ENCODE results near the gene CDC73.
"Not testable (repeated sequence)": the region's sequence is repeated elsewhere in the genome, so short reads cannot be mapped to it uniquely, and the experiment has no call there.

Gene CDC73

DNA sequence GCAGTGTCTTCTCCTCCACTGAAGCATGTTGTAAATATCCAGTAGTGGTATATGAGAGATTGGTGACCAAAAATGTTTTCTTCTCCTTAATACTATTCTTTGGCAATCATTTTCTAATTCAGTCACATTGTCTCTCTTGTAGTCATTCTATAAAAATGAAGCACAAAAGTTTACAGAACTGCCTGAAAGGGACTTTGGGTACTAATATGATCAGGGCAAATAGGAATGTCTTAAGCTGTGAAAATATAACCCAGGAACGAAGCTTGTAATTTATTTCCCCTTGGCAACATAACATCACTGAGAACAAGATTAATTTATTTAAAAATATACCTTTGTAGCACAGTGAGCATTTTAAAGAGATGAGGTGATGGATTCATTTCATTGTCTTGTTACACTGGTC lies 59.7 kb downstream of the CDC73 start:
- no peak for DNase-seq (ENCODE audit: low read depth)

- no peak for DNase-seq (ENCODE audit: low read depth)
Observed at GRCh38 chr1:193181985-193182384, 60.2 kb downstream of the CDC73 start.

- DNase-seq (ENCODE audit: low read depth) = peak; percentile 18
Observed at GRCh38 chr1:193183019-193183627, 61.3 kb downstream of the CDC73 start.

GRCh38 chr1:193184776-193185175 lies 62.9 kb downstream of the CDC73 start:
- DNase-seq (ENCODE audit: low read depth) = no peak

- DNase-seq (ENCODE audit: low read depth) = no peak
Observed at GRCh38 chr1:193185211-193185610, 63.4 kb downstream of the CDC73 start.

DNA sequence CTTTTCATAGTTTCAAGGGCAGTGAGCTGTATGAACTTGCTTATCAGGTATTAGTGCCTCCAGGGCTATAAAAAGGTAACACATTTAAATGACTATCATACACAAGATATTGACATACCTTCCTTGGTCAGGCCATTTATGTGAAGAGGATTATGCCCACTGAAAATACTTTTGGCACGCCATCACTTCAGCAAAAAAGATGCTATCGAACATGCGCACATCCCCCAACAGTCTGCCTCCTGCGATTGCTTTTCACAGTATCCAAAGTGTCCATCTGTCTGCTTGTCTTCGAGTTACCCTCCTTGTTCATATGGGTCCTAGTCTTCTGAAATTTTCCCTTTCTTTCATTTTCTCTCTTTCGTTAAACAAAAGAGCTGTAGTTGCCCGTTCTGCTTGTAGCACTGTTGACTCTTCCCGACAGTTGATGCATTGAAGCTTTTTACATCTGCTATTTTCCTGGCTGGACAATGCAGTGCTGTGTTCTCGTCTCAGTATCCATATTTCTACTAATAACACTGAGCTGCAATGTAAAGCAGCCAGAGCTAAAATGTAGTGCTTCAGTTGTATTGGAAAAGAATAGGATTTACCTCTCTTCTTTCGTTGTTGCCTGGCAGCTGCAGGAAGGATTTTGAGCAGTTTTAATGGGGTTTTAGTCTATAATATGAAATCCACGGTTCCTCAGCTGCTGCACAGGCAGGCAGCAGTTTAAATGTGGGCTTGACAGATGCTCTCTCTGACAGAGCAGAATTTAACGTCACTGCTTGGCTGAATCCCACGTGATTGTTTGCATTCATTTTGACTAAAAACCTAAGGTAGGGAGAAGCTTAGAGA lies 64.3 kb downstream of the CDC73 start, which contains the start of gene B3GALT2:
Gene B3GALT2 (minus strand): TSS at position 713 of the 831 bp plus-strand sequence. CDS start 5,051 bp downstream, outside the sequence.
- no peak for DNase-seq (ENCODE audit: low read depth)

GRCh38 chr1:193187114-193187513 lies 65.3 kb downstream of the CDC73 start:
- no peak for DNase-seq (ENCODE audit: low read depth)

DNA sequence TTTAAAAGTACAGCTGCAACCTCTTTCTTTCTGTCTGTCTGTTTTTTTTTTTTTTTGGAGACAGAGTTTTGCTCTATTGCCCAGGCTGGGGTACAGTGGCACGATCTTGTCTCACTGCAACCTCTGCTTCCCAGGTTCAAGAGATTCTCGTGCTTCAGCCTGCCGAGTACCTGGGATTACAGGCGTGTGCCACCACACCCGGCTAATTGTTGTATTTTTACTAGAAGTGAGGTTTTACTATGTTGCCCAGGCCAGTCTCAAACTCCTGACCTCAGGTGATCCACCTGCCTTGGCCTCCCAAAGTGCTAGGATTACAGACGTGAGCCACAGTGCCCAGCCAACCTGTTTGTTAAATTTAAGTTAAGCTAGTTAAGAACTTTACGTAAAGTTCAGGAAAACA lies 67.1 kb downstream of the CDC73 start:
- not testable (repeated sequence) for DNase-seq (ENCODE audit: low read depth)

GRCh38 chr1:193189442-193190095 lies 67.7 kb downstream of the CDC73 start:
- no peak for DNase-seq (ENCODE audit: low read depth)

GRCh38 chr1:193190096-193190744 lies 68.4 kb downstream of the CDC73 start:
- DNase-seq (ENCODE audit: low read depth) = no peak

DNA sequence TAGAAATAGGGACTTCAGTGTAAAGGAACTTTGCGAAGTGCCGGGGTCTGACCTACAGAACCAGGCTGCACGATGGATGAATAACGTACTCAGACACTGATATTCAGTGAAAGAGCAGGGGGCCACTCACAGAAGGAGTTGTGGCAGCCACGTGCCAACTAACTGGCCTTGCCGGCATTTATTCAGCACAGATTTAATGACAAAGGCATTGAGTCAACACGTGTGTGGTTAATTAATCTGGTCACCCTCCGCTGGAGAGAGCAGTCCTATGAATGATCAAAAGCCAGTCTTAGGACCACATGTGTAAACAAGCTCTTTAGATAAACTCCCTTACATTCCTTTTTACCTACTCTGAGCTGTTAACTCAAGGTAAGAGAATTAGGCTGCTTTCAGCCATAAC lies 70.8 kb downstream of the CDC73 start:
- no peak for DNase-seq (ENCODE audit: low read depth)

- no peak for DNase-seq (ENCODE audit: low read depth)
Observed at GRCh38 chr1:193199940-193200339, 78.1 kb downstream of the CDC73 start.

DNA sequence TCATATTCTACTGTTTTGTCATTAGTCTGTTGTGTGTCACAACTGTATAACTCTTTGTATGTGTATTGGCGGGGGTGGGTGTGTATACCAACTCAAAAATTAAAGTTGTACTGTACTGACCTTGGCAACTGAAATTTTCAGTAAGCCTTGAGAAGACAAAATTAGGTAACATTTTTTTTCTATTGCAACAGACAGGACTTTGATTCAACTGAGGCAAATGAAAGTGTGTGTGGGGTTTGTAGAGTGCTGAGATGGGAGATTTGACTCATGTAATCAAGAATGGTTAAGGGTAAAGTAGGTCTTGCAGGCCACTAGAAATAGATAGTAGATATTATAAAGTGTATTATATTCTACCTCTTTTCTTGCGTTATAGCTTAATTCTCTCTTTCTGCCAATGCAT lies 79.2 kb downstream of the CDC73 start:
- no peak for DNase-seq (ENCODE audit: low read depth)

DNA sequence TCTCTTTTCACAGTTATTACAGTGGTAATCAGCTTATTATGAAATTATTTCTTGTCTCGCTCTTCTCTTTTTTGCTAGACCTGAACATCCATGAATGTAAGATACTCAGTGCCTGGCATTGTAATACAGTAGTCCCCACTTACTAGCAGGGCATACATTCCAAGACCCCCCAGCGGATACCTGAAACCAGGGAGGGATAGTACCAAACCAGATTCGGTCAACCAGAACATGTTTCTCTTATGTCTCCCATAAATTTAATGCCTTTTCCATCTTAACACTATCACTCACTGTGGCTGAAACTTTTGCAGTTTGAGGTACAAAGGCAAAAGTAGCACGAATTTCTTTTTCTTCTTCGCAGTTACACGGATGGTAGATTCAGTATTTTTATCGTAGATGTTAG lies 89.2 kb downstream of the CDC73 start:
- DNase-seq (ENCODE audit: low read depth) = no peak

DNA sequence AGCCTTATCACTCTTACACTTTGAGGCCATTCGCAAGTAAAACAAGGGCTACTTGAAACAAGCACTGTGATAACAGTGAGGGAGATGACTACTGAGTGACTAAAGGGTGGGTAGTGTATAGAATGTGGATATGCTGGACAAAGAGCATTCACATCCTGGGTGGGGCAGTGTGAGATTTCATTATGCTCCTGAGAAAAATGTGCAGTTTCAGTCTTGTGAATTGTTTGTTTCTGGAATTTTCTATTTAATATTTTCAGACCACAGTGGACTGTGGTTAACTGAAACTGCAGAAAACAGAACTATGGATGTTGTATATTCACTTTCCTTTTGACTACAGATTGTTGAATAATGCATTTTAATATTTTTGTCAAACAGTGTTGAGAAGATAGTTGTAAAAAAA lies 89.7 kb downstream of the CDC73 start:
- no peak for DNase-seq (ENCODE audit: low read depth)

- DNase-seq (ENCODE audit: low read depth) = no peak
Observed at GRCh38 chr1:193212637-193213036, 90.8 kb downstream of the CDC73 start.

GRCh38 chr1:193213998-193214397 lies 92.2 kb downstream of the CDC73 start:
- no peak for DNase-seq (ENCODE audit: low read depth)

DNA sequence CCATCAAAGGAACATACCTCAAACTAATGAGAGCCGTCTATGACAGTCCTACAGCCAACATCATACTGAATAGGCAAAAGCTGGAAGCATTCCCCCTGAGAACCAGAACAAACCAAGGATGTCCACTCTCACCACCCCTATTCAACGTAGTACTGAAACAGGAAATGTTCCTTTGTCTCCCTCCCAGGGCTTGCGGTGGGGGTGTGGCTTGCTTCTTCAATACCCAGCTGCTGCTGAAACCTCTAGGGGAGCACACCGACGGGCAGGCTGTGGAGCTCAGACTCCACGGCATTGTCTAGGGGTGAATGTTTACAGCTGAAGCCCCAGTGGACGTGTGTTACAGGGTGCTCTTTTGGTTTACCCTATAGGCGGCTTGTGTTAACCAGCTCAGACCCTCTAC lies 95.1 kb downstream of the CDC73 start:
- DNase-seq (ENCODE audit: low read depth) = no peak

DNA sequence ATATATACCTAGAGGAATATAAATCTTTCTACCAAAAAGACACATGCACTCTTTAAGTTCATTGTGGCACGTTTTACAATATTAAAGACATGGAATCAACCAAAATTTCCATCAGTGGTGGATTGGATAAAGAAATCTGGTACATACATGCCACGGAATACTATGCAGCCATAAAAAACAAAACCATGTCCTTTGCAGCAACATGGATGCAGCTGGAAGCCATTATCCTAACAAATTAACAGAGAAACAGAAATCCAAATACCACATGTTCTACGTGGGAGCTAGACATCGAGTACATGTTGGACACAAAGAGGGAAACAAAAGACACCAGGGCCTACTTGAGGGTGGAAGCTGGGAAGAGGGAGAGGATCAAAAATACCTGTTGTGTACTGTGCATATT lies 97.6 kb downstream of the CDC73 start:
- no peak for DNase-seq (ENCODE audit: low read depth)

GRCh38 chr1:193221651-193222050 lies 99.8 kb downstream of the CDC73 start:
- DNase-seq (ENCODE audit: low read depth) = no peak

DNA sequence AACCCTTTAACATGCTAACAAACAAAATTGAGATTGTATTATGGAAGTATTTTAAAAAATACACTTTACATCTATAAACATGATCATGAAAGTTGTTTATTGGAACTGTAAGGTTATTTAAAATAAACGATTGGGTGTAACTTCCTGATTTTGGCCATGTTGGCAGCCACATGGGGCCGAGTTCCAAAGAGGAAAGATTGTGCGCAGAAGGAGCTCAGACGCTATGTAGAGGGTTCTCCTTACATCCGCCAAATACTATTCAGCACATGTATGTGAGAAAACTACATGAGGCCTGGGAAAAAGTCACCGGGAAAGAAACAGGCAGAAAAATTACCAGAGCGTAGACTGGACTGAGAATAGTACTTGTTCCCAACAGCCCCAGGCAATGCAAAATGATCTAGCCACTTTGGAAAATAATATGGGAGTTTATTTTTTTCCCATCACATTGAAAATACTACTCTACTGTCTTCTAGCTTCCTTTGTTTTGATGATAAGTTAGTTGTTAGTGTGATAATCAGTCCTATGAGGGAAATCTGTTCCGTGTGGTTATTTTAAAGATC lies 100.3 kb downstream of the CDC73 start:
- no peak for DNase-seq (ENCODE audit: low read depth)

GRCh38 chr1:193229136-193229535 lies 107.3 kb downstream of the CDC73 start:
- no peak for DNase-seq (ENCODE audit: low read depth)
